NCI-H1092 (cell line): ENCODE data around the gene FBXO10.
A peak's percentile ranks its signal among the peaks of the same experiment; 100 is the strongest.

Experiments
- DNase-seq: peaks from one replicate; lab custom pipeline; 2025; lab: John Stamatoyannopoulos, UW

Gene FBXO10

DNA sequence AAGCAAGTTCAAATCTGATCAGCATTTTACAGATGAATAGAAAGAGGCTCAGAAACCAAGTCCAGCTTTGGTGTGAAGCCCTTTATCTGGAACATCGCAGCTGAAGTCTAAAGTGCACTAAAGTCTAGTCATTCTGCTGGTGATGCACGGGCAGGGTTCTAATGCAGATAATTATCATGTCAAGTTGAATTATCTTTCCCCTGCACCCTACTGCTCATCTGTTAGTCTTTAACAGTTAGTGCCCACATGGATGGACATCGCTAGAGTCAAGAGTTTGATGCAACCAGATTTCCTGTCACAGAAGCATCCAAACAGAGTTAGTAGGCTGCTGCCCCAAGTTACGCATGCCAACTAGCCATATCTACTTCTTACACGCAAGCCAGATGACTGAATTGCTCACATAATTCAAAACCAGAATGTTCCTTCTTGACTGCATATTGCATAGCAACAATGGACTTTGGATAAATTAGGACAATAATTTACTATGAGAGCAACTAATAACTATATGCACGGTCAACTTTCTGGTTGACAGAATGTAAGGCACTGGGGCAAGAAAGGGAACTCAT, 17.8 kb upstream of the FBXO10 start:
- no peak for DNase-seq

DNA sequence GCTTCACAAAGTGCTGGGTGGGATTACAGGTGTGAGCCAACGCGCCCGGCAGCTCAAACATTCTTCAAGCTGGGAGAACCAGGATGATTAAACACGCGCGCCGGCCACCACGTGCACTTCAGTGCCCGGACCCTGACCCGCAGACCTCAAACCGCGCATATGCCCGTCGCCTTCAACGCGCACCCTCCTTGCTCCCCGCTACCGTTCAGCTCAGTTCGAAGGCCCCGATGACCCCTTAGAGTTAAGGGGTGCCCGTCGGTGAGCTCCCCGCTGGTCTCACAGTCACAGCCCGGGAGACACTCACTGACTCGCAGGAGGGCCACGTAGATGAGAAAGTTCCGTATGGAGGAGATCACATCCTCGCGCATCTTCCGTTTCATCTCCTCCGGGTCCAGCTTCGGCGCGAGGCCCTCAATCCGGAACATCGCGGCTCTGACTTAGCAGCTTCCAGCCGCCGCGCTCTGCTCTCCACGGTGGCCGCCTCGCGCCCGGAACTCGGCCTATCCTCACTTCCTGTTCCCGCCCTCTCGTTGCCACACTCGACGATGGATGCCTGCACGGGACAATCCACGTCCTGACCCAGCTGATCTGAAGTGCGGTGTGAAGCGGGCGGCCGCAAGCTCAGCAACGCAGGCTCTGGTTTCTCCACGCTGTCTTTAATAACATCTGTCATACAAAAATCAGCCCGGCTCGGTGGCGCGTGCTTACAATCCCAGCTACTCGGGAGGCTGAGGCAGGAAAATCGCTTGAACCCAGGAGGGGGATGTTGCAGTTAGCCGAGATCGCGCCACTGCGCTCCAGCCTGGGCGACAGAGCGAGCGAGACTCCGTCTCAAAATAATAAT, 16.1 kb upstream of the FBXO10 start, which contains the start of gene TOMM5:
Gene TOMM5 (minus strand): TSS at position 490 of the 844 bp plus-strand sequence. CDS start 65 bp downstream, at position 425.
- DNase-seq: peak; percentile 91

DNA sequence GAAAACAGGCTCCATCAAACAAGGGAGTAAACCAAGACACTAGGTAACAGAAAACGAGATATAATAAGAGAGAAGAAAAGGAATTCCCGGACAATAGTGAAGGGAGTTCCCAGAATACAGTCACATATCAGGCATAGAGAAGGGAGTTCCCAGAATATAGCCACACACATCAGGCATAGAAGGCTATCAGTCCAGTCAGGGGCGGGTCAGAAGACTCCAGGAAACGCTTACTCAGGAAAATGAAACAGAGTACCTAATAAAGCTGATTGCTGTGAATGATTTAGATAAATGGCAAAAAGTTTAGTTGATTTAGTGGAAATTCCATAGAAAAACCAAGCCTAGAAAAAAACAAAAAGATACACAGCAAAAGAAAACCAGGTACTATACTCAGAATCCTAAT, 11.3 kb upstream of the FBXO10 start:
- DNase-seq: no peak

DNA sequence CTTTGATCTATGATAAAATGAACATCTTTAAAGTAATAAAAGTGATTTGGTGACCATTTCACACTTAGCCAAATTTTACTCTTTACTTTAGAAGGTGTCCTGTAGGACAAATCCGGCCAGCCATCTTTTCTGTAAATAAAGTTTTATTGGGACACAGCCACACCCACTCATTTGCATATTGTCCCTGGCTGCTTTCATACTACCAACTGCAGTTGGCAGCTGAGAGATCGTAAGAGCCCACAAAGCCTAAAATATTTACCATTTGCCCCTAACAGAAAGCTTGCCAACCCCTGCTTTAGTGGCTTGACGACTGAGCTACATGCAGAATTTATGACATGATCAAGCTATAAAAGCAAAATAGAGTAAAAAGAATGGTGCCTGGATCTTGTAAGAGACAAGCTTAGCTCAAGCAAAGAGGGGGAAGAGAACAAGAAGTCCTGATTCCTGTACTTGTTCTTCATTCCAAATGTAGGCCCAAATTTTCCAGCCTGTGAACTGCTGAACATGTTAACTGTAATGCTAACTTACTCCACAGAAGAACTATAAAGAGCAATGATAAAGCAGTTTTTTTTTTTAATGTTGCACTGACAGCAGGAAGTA, 7.4 kb upstream of the FBXO10 start:
- DNase-seq: no peak

DNA sequence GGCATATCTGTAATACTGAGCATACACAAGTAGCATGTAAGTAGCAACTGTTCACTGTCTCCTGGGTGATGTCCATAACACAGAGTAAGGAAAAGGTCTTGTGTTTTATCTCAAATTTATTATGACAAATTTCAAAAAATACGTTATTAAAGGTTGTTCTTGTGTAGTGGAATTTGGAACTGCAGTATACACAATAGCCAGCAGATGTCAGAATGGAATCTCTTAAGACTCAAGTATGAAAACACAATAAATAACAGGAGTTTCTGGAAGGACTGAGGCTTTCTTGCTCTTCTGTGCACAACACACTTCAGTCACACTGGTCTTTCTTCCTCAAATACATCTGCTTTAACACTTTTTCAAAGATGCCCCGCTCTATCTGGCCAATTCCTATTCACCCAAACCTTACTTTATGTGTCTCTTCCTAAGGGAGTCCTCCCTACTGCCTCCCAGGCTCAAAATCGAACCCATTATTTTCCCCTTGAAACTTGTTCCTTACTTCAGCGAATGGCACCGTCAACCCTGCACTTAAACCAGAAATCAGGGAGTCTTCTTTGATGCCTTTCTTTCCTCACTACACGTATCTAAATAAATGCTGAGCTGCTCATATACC, 6.5 kb upstream of the FBXO10 start:
- no peak for DNase-seq

DNA sequence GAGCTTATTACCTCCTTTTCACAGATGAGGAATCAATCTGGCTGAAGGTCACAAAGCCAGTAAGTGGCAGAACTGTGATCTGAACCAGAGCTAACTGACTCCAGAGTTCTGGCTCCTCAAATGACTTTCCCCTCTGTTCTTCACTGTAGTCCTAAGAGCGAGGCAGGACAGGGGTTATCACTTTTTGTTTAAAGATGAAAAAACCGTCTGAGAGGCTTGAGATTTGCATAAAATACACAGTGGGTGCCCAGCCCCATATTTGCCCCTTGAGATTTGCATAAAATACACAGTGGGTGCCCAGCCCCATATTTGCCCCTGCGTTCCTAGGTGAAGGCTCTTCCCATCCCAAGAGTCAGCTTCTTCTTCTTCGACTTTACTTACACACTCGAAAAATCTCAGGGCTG, 667 bp downstream of the FBXO10 start:
- no peak for DNase-seq

DNA sequence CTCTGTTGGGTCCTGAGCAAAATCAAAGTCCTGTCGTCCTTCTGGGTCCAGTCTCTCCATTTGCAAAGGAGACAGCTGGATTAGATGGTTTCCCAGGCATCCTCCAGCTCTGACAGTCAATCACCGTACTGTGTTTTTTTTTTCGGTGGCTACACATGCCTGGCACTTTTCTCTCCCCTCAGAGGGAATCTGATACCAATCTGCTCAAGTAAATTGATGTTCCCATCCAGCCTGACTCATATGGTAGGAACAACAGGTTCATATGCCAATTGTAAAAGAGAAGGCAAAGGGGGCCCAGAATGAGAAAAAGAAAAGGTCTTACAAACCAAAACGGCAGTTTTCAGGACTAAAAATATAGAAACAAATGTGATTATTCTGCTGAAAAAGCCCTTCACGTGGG, 1.2 kb downstream of the FBXO10 start:
- no peak for DNase-seq

DNA sequence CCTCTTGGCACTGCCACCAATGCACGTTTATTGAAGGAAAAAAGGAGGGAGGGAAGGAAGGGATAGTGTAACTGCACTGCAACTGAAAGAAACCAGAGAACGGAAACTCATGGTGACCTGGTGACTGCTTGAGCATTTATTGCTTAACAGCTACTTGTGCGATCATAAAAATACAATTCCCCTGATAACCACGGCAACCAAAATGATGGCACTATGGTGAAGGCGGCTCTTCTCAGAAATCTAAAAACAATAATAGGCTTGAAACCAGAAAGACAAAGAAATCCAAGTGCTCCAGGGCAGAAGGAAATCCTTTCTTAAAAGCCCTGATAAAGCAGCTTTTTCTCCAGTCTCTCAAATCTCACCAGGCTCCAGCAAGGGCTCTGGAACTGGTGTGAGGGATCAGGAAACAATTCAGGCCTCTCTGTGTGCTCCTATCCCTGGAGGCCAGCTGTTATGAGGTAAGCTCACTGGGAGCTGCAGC, 1.9 kb downstream of the FBXO10 start:
- DNase-seq: no peak

DNA sequence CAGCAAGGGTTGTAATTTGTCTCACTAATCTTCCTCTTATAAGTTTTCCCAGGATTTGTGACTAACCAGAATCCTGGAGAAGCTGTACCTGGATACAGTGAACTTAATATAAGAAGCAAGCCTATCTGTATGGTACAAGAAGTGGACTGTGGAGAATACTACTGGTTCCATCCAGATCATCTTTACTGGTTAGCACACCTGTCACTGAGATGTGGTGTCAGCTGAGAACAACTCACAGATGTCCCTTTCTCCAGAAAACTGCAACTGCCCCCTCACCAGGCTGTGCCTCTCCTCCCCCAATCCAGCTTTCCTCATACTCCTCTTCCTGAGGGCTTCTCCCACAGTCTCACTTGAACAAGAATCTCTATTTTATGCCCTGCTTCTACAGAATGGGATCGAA, 4.9 kb downstream of the FBXO10 start:
- no peak for DNase-seq

DNA sequence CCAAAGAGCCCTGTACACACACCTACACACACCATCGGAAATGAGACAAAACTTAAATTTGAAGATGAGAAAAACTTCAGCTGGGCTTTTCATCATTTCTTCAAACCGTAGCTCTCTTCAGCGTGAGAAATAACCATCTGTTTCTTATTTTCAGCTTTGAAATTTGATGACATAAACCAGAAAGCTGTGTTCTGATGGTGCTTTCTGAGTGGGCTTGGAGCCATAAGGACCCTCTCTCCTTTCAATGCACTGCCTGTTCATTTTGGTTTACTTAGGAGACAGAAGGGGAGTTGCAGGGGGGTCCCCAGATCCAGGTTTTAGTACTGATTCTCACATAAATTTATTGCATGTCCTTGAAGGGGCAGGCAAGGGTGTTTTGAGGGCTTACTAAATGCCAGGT, 9.5 kb downstream of the FBXO10 start:
- DNase-seq: no peak

DNA sequence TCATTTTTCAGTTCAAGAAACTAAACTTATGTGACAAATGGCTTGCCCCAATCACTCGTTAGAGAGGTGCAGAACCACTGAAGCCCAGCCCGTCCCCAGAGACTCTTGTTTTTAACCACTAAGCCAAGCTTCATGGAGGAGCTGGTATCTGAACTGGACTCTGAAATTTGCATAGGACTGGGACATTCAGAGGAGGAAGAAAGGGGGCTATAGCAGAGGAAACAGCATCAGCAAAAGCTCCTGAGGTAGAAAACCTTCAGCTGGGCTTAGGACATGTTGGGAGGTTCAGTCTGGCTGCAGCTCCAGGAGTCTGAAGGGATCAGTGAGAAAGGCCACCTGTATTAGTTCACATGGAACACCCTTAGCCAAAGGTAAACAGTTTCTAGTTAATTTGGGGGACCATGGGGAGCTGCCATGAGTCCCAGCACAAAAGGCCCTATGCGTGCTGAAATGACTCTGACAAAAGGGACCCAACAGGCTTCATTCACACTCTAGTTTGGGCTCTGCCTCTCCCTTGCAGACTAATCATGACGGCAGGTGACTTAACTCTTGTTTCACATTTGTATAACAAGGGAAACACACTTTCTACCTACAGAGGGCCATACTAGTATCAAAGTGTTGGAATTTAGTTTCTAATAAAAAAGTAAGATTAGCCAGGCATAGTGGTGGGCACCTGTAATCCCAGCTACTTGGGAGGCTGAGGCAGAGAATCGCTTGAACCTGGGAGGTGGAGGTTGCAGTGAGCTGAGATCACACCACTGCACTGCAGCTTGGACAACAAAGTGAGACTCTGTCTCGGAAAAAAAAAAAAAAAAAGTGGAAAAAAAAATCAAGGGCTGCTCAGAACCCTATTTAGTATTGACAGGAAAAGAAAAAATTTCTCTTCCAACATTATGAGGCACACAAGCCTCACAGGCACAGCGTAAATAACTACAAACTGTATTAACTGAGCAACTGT, 10.2 kb downstream of the FBXO10 start:
- no peak for DNase-seq

DNA sequence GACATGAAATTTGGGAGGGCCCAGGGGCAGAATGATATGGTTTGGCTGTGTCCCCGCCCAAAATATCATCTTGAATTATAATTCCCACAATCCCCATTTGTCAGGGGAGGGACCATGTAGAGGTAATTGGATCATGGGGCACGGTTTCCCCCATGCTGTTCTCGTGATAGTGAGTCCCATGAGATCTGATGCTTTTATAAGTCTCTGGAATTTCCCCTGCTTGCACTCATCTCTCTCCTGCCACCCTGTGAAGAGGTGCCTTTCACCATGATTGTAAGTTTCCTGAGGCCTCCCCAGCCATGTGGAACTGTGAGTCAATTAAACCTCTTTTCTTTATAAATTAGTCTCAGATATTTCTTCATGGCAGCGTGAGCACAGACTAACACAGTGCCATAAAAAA, 11.3 kb downstream of the FBXO10 start:
- no peak for DNase-seq

DNA sequence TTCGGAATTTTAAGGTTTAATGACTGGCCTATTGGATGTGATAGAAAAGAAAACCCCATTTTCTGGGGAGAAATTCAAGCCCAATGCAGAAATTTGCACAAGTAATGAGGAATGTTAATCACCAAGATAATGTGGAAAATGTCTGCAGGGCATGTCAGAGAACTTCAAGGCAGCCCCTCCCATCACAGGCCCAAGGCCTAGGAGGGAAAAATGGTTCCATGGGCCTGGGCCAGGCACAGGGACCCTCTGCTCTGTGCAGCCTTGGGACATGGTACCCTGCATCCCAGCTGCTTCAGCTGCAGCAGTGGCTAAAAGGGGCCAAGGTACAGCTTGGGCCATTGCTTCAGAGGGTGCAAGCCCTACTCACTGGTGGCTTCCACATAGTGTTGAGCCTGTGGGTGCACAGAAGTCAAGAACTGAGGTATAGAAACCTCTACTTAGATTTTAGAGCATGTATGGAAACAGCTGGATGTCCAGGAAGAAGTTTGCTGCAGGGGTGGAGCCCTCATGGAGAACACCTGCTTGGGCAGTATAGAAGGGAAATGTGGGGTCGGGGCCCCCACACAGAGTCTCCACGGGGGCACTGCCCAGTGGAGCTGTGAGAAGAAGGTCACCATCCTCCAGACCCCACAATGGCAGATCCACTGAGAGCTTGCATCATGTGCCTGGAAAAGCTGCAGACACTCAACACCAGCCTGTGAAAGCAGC, 12.2 kb downstream of the FBXO10 start:
- no peak for DNase-seq

DNA sequence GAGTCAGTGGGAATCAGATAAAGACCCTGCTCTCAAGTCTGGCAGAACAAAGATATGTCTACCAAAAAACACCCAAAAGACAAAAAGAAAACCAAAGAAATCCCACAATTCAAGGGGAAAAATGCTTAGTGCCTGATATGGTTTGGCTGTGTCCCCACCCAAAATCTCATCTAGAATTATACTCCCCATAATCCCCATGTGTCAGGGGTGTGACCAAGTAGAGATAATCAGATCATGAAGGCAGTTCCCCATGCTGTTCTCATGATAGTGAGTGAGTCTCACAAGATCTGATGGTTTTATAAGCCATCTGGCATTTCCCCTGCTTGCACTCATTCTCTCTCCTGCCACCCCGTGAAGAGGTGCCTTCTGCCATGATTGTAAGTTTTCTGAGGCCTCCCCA, 13.4 kb downstream of the FBXO10 start:
- no peak for DNase-seq

DNA sequence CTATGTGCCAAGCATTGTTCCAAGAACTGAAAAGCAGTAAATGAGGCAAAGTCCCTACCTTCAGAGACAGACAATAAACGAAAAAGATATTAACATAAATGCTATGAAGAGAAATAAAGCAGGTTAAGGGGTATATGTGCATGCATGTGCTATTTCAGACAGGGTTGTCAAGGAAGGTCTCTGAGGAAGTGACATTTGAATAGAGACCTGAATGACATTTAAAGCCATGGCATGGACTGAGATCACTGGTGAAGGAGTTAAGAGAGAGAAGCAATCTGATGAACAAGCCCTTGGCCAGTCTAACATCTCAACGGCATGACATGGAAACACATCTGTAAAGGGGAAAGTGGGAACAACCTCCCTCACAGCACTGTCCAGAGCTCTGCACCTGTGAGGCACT, 14.5 kb downstream of the FBXO10 start:
- DNase-seq: no peak

DNA sequence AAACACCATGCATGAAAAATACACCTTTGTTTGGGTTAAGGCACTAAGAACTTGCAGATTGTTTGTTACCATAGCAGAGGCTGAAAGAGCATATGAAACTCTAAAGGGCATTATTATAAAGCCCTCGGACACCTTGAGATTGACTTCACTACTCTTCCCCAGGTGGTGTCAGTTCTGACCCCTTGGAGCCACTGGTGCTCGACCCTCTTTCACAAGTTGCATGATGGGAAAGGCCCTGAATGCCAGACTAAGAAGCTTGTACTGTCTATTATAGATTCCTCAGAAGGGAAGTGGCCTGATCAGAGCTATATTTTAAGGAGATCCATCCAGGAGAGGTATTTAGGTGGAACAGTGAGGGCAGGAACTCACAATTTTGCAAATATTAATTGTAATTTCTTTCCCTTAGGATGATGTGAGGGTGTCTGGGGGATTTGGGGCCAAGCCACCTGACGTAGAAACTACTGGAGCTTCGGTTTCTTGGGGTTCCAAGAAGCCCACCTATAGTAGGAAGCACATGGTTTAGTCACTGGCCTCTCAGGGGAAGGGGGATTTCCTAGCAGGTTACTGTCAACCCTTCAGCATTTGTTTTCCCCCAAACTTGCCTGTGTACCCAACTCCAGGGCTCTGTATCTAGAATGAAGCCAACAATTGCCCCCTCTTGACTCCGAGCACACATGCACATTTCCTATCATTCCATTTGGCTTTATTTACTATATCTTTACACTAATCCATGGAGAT, 16.2 kb downstream of the FBXO10 start:
- DNase-seq: no peak

DNA sequence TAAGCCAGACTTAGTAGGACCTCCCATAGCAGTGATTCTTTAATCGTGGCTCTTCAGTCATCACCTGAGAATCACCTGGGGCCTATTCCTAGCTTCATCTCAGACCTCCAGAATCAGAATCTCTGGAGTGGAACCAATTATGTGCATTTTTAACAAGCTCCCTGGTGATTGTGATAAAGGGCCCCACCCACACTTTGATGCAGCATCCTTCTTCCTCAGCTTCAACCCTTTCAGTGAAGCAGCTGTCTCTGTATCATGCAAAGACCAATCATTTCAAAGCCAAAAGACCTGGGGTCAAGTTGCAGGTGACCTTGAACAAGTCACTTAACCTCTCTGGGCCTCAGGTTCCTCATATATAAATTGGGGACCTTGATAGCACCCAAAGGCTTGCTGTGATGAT, 17.1 kb downstream of the FBXO10 start:
- no peak for DNase-seq

DNA sequence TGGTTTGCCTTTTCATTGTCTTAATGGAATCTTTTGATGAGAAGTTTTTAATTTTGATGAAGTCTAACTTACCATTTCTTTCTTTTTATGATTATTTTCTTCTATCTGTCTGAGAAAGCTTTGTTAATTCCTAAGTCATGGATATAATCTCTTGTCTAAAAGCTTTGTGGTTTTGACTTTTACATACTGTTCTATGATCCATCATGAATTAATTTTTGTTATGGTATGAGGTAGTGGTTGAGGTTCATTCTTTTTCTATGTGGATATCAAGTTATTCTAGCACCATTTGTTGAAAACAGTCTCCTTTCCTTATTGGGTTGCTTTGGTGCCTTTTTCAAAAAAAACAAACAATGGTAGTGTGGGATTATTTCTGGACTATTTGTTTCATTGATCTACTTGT, 20.4 kb downstream of the FBXO10 start:
- no peak for DNase-seq

DNA sequence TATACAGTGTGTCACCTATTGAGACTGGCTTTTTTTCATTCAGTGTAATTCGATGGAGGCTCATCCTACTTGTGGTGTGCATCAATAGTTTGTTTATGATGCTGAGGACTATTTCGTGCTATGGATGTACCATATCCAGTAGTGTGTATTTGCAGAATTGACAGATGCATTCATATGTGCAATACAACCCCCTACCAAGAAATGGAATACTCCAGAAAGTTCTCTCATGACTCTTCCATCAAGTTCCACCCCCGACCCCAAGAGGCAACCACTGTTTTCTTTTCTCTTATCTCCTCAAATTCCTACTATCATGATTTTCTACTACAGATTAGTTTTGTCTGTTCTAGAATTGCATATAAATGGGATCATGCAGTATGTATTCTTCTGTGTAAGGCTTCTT, 21.9 kb downstream of the FBXO10 start:
- DNase-seq: no peak

DNA sequence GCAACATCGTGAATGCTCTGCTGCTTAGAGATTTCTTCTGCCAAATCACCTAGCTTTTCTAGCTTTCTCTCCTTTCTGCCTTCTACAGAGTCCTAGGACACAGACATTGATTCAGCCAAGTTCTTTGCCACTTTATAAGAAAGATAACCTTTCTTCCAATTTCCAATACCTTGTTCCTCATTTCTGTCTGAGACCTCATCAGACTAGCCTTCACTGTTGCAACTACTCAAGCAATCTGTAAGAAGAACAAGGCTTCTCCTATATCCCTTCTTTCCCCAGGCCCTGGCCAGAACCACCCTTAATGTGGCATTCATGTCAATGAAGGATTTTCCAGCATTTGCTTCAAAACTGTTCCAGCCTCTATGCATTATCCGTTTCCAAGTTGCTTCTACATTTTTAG, 24.3 kb downstream of the FBXO10 start:
- no peak for DNase-seq
